GM21367 (cell line): Measurements from ENCODE around the gene FTCD.
"Not testable (repeated sequence)": the region's sequence is repeated elsewhere in the genome, so short reads cannot be mapped to it uniquely, and the experiment has no call there.

Experiments
- ATAC-seq: cut with Tn5 transposase; IDR thresholded peaks from one replicate; pipeline ENCODE4 v1.9.1; 2021; ENCODE audit not compliant: unreplicated experiment

The FTCD gene

DNA sequence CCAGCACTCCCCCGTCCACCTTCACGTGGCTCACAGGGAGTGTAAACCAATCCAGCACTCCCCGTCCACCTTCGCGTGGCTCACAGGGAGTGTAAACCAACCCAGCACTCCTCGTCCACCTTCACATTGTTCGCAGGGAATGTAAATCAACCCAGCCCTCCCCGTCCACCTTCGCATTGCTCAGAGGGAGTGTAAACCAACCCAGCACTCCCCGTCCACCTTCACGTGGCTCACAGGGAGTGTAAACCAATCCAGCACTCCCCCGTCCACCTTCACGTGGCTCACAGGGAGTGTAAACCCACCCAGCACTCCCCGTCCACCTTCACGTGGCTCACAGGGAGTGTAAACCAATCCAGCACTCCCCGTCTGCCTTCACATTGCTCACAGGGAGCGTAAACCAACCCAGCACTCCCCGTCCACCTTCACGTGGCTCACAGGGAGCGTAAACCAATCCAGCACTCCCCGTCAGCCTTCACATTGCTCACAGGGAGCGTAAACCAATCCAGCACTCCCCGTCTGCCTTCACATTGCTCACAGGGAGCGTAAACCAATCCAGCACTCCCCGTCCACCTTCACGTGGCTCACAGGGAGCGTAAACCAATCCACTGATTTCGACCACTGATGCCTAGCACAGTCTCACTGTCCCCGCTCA is 14.9 kb downstream of the FTCD start:
- not testable (repeated sequence) for ATAC-seq

DNA sequence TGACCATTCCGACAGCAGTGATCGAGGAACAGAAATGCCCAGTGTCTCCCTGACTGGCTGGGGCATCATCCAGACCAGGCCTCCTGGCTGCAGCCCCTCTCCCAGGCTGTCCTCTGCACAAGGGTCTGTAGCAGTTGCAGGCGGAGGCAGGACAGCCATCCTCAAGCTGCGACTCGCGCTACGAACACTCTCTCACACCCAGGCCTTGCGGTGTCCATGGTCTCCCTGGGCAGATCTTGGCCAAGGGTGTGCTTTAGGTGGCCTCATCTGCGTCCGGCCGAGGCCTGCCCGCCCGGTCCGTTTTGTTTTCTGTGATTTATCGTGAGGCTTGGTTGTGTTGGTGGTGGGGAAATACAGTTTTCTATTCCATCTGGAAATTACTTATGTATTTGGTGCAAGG is 15.7 kb downstream of the FTCD start:
- ATAC-seq, result no peak

DNA sequence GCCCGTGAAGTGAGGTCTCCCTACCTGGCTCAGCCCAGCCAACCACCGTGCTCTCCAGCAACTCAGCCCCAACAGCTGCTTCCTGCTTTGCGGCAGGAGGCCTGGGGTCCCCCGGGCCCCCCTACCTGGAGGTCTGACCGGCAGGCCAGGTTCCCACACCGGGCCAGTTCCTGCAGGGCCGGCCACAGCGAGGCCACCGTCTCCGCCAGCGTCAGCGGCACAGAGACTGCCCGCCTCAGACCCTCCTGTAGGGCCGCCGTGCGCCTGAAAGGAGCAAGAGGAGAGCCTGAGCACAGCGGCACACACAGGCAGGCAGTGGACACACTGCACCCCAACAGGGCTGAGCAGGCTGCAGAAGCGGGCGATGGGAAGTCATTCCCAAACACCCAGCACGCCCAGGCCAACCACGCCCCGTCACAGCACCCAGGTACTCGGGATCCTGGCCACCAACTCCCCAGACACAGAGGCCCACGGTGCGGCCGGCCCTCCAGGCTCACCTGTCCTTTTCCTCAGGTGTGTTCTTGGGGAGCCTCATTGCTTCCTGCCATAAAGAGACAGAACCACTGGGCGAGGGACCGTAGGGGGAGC is 16.9 kb downstream of the FTCD start:
- ATAC-seq, result no peak

DNA sequence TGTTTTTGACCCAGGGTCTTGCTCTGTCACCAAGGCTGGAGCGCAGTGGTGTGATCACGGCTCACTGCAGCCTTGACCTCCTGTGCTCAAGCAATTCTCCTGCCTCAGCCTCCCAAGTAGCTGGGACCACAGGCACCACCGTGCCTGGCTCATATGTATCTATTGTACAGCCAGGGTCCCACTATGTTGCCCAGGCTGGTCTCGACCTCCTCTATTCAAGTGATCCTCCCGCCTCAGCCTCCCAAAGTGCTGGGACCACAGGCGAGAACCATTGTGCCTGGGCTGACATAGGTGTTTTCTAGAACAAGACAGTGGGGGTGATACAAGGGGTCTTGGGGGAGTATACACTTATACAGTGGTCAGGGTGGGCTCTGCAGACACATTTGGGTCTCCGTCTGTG is 17.5 kb downstream of the FTCD start:
- ATAC-seq, result no peak

DNA sequence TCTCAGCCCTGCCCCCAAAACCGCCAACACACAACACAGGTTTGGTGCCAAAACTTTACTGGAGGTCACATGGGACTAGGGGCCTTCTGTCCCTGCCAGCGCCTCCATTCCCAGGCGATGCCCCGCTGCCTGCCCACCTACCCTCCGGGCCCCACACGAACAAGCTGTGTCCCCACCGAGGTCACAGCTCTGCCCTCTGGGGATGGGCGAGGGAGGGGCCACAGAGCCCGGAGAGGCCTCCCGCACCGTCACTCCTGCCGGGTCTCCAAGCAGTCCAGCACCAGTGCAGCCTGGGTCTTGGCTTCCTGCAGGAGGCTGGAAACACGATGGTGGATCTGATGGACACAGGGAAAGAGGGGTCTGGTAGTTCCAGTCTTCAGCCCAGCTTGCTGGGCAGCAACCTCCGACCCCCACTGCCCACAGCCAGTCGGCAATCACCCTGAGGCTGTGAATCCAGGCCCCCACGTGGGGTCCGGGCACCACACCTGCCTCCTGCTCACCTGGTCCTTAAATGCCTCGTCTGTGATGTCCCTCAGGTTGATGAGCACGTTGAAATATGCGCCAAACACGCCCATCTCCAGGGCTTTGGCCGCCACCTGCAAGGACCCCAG is 18.5 kb downstream of the FTCD start:
- no peak for ATAC-seq

DNA sequence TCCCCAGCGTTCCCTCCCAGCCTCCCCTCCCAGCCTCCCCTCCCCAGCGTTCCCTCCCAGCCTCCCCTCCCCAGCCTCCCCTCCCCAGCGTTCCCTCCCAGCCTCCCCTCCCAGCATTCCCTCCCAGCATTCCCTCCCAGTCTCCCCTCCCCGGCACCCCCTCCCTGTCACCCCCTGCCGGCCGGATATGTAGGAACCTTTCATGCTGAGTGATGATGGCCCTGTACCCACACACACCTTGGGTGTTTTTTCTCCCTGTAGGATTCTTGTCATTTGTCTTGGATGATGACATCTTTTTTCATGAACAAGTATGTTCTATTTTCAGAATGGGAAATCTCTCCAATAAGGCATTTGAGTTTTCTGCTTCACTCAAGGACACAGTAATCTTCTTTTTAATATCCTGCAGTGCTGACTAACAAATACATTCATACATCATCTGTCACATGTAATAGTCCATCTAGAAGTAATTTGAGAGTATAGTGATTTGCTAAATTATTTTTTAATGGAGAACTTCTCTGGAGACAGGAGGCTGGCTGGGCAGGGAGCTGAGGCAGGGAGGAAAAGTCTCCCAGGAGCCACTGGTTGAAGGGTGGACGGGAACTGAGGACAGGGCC is 19.5 kb downstream of the FTCD start:
- ATAC-seq, result no peak

DNA sequence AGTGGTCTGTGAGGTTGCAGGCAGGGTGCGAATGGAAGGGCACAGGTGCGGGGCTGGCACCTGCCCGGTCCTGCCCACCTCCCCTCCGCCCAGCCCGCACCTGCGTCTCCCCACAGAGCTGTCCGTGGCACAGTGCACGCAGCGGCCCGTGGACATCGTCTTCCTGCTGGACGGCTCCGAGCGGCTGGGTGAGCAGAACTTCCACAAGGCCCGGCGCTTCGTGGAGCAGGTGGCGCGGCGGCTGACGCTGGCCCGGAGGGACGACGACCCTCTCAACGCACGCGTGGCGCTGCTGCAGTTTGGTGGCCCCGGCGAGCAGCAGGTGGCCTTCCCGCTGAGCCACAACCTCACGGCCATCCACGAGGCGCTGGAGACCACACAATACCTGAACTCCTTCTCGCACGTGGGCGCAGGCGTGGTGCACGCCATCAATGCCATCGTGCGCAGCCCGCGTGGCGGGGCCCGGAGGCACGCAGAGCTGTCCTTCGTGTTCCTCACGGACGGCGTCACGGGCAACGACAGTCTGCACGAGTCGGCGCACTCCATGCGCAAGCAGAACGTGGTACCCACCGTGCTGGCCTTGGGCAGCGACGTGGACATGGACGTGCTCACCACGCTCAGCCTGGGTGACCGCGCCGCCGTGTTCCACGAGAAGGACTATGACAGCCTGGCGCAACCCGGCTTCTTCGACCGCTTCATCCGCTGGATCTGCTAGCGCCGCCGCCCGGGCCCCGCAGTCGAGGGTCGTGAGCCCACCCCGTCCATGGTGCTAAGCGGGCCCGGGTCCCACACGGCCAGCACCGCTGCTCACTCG is 23.3 kb downstream of the FTCD start:
- no peak for ATAC-seq

DNA sequence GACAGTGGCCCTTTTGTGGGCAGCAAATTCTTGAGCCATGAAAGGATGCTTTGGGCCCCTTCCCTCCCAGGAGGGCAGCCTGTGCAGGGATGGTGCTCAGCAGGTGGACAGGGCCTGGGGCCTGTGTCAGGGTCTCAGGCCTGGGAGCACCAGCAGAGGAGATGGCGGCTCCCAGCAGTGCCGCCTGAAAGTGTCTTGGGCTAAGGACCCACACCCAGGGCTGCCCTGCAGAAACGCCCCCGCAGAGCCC is 23.9 kb downstream of the FTCD start:
- no peak for ATAC-seq

DNA sequence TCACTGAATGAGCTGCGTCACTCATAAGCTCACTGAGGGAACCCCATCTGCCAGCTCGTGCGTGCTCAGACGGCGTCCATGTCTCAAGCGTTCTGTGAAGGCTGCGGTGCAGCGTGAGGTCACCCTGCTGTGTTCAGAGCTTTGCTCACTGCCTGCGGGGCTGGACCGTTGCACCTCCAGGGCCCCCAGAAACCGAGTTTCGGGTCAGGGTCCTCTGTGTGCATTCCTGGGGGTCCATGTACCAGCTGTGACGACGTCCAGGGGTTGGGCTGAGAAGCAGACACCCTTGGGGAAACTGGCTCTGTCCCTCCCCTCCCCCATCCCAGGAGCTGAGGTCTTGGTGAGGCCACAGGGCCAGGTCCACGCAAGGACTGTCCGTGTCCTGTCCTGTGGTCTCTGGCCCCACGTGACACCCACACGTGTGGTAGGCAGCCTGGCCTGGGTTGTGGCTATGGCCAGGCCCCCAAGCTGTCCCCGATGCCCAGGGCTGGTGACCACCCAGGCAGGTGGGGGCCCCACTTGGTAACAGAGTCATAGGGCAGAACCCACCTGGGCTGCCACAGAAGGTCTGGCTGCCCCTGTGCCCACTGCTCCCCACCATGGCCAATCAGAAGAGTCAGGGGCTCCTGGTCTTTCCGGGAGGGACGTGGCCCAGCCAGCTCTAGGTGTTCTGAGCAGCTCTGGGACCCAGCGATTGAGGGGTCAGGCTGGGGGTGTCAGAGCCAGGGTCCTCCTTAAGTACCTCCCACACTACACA is 24.4 kb downstream of the FTCD start:
- no peak for ATAC-seq

DNA sequence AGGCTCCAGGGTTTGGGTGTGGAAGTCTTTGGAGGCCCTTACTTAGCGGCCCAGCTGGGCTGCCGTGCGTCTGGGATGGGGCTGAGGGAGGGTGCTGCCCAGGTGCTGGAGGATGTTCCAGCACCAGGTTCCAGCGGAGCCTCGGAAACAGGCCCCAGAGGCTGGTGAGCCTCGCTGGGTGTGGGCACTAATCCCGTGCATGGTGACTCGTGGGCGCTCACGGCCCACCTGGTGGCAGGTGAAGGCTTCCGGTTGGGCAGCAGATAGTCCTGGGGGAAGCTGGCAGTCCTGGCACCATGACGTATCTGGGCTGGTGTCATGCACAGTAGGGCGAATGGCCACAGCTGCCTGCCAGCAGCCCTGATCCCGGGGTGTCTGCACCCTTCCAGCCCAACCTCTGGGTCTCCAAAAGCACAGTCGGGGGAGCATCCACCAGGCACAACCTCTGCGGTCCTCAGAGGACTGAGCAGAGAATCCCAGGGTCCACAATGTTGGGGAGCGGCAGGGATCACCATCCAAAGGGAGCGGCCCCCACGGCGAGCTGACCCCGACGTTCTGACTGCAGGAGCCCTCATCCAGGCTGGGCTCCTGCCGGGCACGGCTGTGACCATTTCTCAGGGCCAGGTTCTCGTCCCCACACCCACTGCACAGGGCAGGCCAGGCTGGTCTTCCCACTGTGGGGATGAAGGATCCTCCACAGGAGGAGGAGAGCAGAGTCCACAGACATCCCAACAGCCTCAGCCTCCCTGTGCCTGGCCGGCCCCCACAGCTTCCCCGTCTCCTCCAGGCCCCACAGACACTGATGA is 25.3 kb downstream of the FTCD start:
- ATAC-seq, result no peak

DNA sequence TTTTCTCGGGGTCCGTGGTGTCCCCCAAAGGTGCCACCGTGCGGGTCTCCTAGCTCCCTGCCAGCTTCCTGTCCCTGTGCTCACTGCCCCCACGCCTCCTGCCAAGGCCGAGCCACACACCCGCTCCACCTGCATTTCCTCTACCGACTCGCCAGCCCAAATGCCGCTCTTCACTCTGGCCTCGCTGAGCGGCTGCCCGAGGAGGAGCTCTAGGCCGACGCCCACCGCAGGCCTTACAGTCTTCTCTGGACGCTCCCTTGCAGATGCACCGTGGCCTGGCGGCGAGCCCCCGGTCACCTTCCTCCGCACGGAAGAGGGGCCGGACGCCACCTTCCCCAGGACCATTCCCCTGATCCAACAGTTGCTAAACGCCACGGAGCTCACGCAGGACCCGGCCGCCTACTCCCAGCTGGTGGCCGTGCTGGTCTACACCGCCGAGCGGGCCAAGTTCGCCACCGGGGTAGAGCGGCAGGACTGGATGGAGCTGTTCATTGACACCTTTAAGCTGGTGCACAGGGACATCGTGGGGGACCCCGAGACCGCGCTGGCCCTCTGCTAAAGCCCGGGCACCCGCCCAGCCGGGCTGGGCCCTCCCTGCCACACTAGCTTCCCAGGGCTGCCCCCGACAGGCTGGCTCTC is 26.3 kb downstream of the FTCD start:
- no peak for ATAC-seq

DNA sequence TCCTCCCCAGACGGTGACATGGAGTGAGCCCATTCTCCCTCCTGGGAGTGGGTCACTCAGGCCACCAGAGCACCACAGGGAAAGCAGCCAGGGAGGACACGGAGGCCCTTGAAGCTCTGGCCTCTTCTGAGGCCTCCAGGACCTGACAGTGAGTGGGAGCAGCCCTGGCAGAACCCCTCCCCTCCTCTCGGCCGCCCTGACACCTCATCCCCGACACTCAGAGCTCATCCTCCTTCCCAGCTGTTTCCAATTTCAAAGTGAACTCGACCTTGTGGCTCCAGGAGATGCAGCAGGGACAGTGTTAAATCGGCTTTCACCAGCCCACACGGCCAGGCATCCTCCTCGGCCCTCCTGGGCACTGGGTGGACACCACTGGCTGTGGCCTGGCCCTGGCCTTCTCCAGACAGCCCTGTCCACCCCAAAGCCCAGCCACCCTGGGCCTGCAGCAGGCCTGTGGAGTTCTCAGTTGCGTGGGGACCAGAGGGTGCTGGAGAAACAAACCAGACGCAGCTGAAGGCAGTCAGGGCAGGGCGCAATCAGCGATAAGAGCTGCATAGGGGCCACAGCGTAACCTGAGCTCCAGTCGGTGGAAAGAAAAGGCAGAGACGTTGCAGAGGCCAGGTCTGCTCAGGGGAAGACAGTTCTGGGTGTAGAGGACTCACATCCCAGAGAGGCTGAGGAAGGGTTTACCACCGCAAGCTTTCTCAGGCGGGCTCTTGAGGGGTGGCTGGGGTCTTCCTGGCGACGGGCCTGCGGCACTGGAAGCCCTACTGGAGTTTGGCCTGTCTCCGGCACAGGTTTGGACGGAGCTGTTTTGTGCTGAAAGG is 27.1 kb downstream of the FTCD start:
- no peak for ATAC-seq

DNA sequence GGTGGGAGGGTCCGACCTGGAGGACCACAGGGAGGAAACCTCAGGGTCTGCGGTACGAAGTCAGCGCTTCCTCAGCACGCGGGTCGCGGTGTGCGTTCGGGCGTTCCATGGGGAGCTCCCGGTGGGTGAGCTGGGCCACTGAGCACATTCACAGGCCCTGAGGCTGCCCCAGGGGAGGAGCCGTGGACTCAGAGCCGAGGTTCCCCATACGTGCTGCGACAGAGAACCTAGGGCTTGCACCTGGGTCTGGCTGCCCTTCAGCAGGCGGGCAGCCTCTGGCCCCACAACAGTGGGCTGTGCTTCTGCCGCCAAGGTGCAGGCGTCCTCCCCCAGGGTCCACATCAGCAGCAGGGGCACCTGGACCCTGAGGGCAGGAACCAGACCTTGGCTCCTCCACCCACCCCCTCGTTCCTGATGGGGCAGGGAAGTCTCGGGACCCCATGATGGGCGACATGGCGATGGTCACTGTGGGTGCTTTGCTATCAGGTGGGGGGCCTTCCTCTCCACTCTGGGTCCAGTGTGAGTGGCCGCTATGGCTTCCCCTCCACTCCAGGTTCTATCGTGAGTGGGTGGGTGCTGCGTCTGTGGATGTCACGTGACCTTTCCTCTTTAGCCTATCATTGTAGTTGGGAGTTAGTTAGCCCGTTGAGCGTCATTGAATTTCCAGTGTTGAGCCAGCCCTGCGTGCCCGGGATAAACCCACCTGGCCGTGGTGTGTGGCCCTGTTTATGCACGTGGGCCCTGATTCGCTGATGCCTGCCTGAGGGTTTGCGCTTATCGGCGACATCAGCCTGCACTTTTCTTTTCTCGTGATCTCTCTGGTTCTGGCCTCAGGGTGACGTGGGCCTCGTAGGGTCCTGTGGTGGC is 27.9 kb downstream of the FTCD start:
- no peak for ATAC-seq

DNA sequence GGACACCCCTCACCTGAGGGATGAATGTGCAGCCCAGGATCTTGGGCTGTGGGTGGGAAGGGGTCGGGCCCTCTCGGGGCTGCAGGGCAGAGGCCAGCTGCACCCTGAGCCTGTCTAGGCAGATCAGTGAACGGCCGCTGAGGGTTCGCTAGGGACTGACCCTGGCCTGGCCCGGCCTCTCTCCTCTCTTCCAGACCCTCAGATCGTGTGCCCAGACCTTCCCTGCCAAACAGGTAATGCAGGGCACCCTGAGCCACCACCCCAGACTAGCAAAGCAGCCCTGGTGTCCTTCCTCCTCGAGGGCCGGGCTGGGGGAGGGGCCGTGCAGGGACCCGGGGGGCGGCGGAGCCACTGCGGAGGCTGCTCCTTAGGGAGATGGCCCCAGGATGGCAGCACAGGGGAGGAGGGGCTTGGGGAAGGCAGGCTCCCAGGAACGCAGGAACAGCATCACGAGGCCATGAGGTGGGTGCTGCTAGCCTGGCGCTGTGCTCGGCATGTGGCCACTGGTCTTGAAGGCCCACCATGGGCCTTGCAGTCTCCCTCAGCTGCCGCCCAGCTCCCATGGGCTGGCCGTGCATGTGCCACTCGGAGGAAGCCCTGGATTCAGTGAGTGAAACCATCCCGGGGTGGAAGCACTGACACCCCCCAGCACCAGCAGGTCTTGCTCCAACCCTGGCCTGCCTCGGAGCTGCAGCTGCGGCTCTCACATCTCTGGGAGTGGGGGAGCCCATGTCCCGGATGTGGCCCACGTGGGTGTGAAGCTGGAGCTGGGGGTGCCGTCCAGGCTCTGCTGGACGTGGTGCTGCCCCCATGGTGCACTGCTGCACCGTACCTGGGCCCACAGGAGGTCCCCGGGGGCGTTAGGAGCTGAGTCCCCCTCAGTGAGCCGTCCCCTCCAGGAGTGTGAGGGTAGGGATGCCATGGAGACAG is 28.8 kb downstream of the FTCD start:
- ATAC-seq, result no peak

DNA sequence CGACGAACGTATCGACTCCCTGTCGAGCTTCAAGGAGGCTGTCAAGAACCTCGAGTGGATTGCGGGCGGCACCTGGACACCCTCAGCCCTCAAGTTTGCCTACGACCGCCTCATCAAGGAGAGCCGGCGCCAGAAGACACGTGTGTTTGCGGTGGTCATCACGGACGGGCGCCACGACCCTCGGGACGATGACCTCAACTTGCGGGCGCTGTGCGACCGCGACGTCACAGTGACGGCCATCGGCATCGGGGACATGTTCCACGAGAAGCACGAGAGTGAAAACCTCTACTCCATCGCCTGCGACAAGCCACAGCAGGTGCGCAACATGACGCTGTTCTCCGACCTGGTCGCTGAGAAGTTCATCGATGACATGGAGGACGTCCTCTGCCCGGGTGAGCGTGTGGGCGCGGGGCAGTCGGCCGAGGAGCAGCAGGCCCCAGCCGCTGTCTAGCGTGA is 29.5 kb downstream of the FTCD start:
- no peak for ATAC-seq

DNA sequence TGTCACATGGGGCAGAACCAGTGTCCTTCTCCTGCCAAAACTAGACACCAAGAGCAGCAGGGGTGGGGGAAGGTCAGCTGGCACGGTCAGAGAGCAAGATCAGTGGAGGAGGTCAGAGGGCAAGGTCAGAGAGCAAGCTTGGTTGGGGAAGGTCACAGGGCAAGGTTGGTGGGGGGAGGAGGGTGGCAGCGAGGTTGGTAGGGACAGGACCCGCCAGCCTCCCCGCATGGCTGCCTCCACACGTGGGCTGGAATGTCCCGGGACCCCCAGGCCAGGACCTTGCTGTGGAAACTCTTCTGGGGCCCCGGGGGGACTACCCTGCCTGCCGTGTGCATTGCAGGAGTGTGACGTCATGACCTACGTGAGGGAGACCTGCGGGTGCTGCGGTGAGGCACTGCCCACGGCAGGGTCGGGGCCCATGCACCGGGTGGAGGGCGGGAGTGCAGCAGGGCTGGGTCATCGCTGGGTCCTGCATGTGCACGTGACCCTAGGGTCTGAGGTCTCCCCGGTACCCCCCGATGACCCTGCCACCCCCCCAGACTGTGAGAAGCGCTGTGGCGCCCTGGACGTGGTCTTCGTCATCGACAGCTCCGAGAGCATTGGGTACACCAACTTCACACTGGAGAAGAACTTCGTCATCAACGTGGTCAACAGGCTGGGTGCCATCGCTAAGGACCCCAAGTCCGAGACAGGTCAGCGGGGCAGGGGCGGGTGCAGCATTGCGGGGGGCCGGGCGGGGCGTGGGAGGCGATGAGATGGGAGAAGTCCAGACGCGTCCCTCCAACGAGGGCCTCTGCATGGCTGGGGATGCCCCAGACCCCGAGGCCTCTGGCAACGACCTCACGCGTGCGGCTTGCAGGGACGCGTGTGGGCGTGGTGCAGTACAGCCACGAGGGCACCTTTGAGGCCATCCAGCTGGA is 30.2 kb downstream of the FTCD start:
- ATAC-seq, result no peak
